ENCODE results near the gene CAMK2N2. TPM values are rescaled to one million over a fixed set of nuclear protein-coding genes. Genes with fewer than 3 reads are reported as not detected.

Gene CAMK2N2
- total RNA-seq, 2 donors from 2014 or later = 0.19 TPM; not detected in 1

- TF ChIP-seq CTCF (IDR thresholded peaks at IDR 0.05) = peak; percentile 84
- Histone ChIP-seq H3K27me3 (peaks cover 36% of the 10 kb centered on the region), H3K4me3 (no peak overlapping the region), H3K9ac (ENCODE audit: low read depth in 2 of 2, low read length in 2 of 2) (no peak overlapping the region), H3K9me3 (no peaks in the 10 kb centered on the region), H3K36me3 (no peaks in the 10 kb centered on the region), H3K4me1 (peaks cover 9% of the 10 kb centered on the region), H3K27ac (no peak overlapping the region)
- intact Hi-C loops (cut with DNase I) = no loop called here
- no peak for DNase-seq
These were observed 33.8 kb downstream of the CAMK2N2 start for GRCh38 chr3:184227481-184227935.

GRCh38 chr3:184223946-184224345 lies 37.4 kb downstream of the CAMK2N2 start:
- no peak overlapping the region for H3K4me3 ChIP-seq
- peaks cover 9% of the 10 kb centered on the region for H3K27me3 ChIP-seq
- H3K27ac ChIP-seq = no peak overlapping the region
- no peaks in the 10 kb centered on the region for H3K4me1 ChIP-seq
- intact Hi-C loops (cut with DNase I) = no loop called here
- H3K9me3 ChIP-seq = no peaks in the 10 kb centered on the region
- TF ChIP-seq CTCF (IDR thresholded peaks at IDR 0.05) = no peak
- DNase-seq = no peak
- no peaks in the 10 kb centered on the region for H3K36me3 ChIP-seq
- H3K9ac ChIP-seq (ENCODE audit: low read depth in 2 of 2, low read length in 2 of 2) = no peak overlapping the region

- DNase-seq = no peak
- no peaks in the 10 kb centered on the region for H3K36me3 ChIP-seq
- no peak for TF ChIP-seq CTCF (IDR thresholded peaks at IDR 0.05)
- no peaks in the 10 kb centered on the region for H3K4me1 ChIP-seq
- intact Hi-C loops (cut with DNase I) = no loop called here
- no peak overlapping the region for H3K4me3 ChIP-seq
- H3K27ac ChIP-seq = no peak overlapping the region
- no peaks in the 10 kb centered on the region for H3K9me3 ChIP-seq
- H3K27me3 ChIP-seq = no peaks in the 10 kb centered on the region
- H3K9ac ChIP-seq (ENCODE audit: low read depth in 2 of 2, low read length in 2 of 2) = no peak overlapping the region
These were observed 38.8 kb downstream of the CAMK2N2 start for GRCh38 chr3:184222521-184222920.

GRCh38 chr3:184218814-184219213 lies 42.5 kb downstream of the CAMK2N2 start:
- H3K36me3 ChIP-seq = no peaks in the 10 kb centered on the region
- H3K4me3 ChIP-seq = no peak overlapping the region
- intact Hi-C loops (cut with DNase I) = no loop called here
- H3K27me3 ChIP-seq = no peaks in the 10 kb centered on the region
- no peak for DNase-seq
- no peak overlapping the region for H3K9ac ChIP-seq (ENCODE audit: low read depth in 2 of 2, low read length in 2 of 2)
- no peak for TF ChIP-seq CTCF (IDR thresholded peaks at IDR 0.05)
- H3K4me1 ChIP-seq = no peaks in the 10 kb centered on the region
- H3K27ac ChIP-seq = no peak overlapping the region
- no peaks in the 10 kb centered on the region for H3K9me3 ChIP-seq

- no peaks in the 10 kb centered on the region for H3K9me3 ChIP-seq
- H3K36me3 ChIP-seq = no peaks in the 10 kb centered on the region
- no peak for TF ChIP-seq CTCF (IDR thresholded peaks at IDR 0.05)
These were observed 49.6 kb downstream of the CAMK2N2 start for GRCh38 chr3:184211718-184212117.

More at GRCh38 chr3:184211718-184212117, 49.6 kb downstream of the CAMK2N2 start:
- H3K9ac ChIP-seq (ENCODE audit: low read depth in 2 of 2, low read length in 2 of 2) = no peak overlapping the region
- H3K4me3 ChIP-seq = no peak overlapping the region
- H3K27ac ChIP-seq = no peak overlapping the region
- intact Hi-C loops (cut with DNase I) = no loop called here
- H3K4me1 ChIP-seq = no peaks in the 10 kb centered on the region
- H3K27me3 ChIP-seq = no peaks in the 10 kb centered on the region
- DNase-seq = no peak

All from colonic mucosa (tissue), 4 donors.